Stimulated activated CD8-positive, alpha-beta memory T cell treated with anti-CD3 and anti-CD28 coated beads, Interleukin-7, amount 100 ng/mL, for 48 hours (primary cell): ENCODE data around the gene POMZP3.
"Not testable (repeated sequence)": the region's sequence is repeated elsewhere in the genome, so short reads cannot be mapped to it uniquely, and the experiment has no call there.

ENCODE experiments used
- DNase-seq, 2 donors: peaks; one replicate each; pipeline ENCODE4 v3.0.0-alpha.2; 2020; ENCODE audit warnings: low read depth in 1 of 2; ENCODE audit errors: extremely low read depth in 1 of 2

POMZP3 gene

GRCh38 chr7:76626989-76627642 is at the start of gene POMZP3:
Gene POMZP3, minus strand, starts transcription at chr7:76627279. Its CDS starts 1,215 bp downstream, at chr7:76626064.
- DNase-seq: not testable (repeated sequence)

GRCh38 chr7:76675783-76676182 is 48.7 kb upstream of the POMZP3 start:
- DNase-seq: not testable (repeated sequence)

GRCh38 chr7:76673346-76673745 is 46.3 kb upstream of the POMZP3 start:
- DNase-seq: not testable (repeated sequence)

GRCh38 chr7:76659212-76659611 is 32.1 kb upstream of the POMZP3 start:
- not testable (repeated sequence) for DNase-seq

DNA sequence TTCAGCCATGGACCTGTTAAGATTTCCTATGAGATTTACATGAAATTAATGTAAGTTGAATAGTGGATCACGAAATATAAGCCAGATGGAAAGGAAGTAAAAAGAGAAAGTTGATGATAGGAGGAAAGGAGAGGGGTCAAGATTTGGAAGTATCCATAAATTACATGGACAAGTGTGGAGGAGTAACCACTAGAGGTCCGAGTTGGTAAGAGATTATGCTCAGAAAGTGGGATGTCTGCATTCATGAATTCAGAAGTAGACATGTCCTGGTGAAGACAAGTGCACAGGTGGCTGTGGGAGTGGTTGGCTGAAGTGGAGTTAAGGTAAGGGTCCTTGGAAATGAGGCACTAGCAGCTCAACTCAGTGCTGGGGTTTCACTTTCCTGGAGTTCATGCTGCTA is 29.3 kb upstream of the POMZP3 start:
- not testable (repeated sequence) for DNase-seq

DNA sequence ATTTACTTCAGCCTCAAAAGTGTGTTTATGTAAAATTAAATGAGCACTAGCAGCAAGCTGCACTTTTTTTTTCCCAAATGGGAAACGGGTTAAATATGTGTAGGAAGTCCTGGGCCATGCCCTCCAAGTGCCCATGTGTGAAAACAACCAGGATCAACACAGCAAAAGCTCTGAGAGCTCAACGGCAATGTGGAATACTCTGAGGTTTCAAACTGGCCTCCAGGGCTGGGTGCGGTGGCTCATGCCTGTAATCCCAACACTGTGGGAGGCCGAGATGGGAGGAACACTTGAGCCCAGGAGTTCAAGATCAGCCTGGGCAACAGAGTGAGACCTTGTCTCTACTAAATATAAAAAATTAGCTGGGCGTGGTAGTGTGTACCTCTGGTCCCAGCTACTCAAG is 15.5 kb upstream of the POMZP3 start:
- DNase-seq: not testable (repeated sequence)

- not testable (repeated sequence) for DNase-seq
Measured at GRCh38 chr7:76637061-76637691, 10.1 kb upstream of the POMZP3 start.

GRCh38 chr7:76626581-76626980 is 498 bp downstream of the POMZP3 start:
- DNase-seq: not testable (repeated sequence)

- DNase-seq: not testable (repeated sequence)
Measured at GRCh38 chr7:76619439-76620190, 7.5 kb downstream of the POMZP3 start.

- not testable (repeated sequence) for DNase-seq
Measured at GRCh38 chr7:76613783-76614182, 13.3 kb downstream of the POMZP3 start.

DNA sequence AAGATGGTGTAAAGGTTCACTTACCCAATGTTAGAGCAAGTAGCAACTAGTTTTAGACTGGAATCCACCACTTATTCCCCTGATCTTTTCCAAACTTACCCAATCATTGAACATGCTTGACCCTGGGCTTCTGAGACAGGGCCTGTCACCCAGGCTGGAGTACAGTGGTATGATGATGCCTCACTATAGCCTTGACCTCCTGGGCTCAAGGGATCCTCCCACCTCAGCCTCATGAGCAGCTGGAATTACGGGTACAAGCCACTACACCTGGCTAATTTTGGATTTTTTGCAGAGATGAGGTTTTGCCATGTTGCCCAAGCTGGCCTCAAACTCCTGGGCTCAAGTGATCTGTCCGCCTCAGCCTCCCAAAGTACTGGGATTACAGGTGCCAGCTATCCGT is 14.8 kb downstream of the POMZP3 start:
- not testable (repeated sequence) for DNase-seq

- not testable (repeated sequence) for DNase-seq
Measured at GRCh38 chr7:76609864-76610263, 17.2 kb downstream of the POMZP3 start.

DNA sequence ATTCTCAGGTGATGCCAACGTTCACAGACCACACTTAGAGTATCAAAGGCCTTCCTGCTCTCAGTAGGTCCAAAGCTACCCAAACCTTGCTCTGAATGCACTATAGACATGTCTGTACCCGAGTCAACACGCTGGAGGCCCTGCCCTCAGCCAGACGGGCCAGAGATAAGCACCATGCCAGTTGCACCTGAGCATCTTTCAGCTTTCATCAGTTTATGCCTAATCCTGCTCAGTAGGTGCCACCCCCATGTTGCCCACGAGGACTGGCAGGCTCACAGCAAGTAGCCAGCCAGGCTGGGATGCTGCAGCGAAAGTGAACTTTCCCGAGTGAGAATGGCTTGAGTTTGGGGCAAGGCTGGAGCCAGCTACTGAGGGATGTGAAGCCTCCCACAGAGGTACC is 18.6 kb downstream of the POMZP3 start:
- DNase-seq: not testable (repeated sequence)

DNA sequence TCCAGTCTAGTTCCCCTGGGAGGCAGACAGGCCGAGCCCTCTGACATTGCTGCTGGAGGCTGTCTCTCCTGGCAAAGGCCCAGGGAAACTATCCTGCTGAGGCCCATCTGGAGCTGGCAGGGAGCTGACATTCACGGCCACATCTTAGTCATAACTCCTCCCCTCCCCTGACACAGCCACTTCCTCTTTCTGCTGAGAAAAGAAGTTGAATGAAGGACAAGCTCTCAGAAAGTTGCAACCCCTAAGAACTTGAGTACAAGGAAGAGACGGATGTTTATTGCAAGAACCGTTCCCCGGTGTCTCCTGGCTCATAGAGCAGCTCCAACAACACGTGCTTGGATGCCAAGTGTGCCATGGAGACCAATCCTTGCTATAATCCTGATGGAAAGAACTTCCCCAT is 21.1 kb downstream of the POMZP3 start:
- DNase-seq: peak; percentile 39 to 52

GRCh38 chr7:76600650-76601049 is 26.4 kb downstream of the POMZP3 start:
- not testable (repeated sequence) for DNase-seq

GRCh38 chr7:76600116-76600482 is 27.0 kb downstream of the POMZP3 start:
- DNase-seq: not testable (repeated sequence)

DNA sequence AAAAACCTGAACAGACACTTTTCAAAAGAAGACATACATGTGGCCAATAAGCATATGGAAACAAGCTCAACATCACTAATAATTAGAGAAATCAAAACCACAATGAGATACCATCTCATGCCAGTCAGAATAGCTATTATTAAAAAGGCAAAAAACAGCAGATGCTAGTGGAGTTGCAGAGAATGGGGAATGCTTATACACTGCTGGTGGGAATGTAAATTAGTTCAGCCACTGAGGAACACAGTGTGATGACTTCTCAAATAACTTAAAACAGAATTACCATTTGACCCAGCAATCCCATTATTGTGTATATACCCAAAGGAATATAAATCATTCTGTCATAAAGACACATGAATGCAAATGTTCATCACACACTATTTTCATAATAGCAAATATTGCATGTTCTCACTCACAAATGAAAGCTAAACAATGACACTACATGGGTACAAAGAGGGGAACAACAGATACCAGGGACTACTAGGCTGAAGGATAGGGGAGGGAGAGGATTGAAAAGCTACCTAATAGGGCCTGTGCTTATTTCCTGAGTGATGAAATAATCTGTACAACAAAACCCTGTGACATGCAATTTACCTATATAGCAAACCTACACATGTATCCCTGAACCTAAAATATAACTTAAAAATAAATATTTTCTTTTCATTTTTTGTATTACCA is 28.4 kb downstream of the POMZP3 start:
- not testable (repeated sequence) for DNase-seq

DNA sequence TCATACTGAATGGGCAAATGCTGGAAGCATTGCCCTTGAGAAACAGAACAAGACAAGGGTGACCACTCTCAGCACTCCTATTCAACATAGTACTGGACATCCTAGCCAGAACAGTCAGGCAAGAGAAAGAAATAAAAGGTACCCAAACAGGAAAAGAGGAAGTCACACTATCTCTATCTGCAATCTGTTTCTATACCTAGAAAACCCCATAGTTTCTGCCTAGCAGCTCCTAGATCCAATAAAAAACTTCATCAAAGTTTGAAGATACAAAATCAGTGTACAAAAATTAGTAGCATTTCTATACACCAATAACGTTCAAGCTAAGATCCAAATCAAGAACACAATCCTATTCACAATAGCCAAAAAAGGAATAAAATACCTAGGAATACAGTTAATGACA is 29.8 kb downstream of the POMZP3 start:
- not testable (repeated sequence) for DNase-seq

GRCh38 chr7:76592694-76593093 is 34.4 kb downstream of the POMZP3 start:
- not testable (repeated sequence) for DNase-seq

DNA sequence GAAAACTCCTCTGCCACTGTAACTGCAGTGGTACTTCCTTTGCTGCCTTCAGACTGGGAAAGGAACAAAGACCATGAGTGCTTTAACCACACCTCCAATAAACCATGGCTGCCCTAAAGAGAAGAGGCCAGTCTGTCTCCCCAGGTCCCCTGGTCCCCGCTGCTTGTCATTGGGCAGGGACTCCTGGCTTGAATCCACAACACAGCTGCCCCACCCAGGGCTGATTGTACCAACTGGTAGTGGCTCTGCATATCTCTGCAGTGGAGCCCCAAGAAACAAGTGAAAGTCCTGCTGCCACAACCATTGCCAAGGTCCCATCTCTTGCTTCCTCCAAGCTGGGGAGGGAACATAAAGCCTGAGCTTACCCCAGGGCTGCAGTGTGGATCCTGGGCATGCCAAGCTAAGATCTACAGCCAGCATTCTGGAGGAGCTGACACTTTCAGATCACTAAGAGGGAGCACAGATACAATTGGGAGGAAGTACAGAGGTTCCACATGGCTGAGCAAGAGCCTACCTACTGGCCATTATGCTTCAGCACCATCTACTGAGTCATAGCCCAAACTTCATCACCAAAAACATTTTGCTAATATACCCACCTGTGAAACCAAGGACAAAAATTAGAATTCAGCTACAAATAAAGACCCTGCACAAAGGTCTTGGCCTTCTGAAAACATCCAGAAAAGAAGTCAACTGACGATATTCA is 35.3 kb downstream of the POMZP3 start:
- DNase-seq: not testable (repeated sequence)
